Uterus (tissue), 4 donors: ENCODE data around the gene SLC25A25. TPM values are rescaled to one million over a fixed set of nuclear protein-coding genes. Genes with fewer than 3 reads are reported as not detected.

Experiments
- DNase-seq, 2 donors: peaks; one replicate each; pipeline ENCODE4 v3.0.0-alpha.2; 2019 to 2020
- H3K27ac ChIP-seq, 2 donors: fragments of 200-600 bp; sonication (generic); 1 replicate in 1 of 2; 2 replicates in 1 of 2; pipeline ENCODE4 v1.5.1; 2016 to 2018
- H3K27me3 ChIP-seq, 2 donors: fragments of 200-600 bp; sonication (generic); one replicate each; pipeline ENCODE4 v1.5.1; 2018 to 2019; ENCODE audit warnings: control low read depth in 1 of 2
- H3K36me3 ChIP-seq, 2 donors: fragments of 200-600 bp; sonication (generic); one replicate each; pipeline ENCODE4 v1.5.1; 2019; ENCODE audit warnings: control low read depth in 1 of 2
- H3K4me1 ChIP-seq, 2 donors: fragments of 200-600 bp; sonication (generic); one replicate each; pipeline ENCODE4 v1.5.1; 2018 to 2019; ENCODE audit warnings: control low read depth in 1 of 2
- H3K4me3 ChIP-seq, 2 donors: fragments of 200-600 bp; sonication (generic); 1 replicate in 1 of 2; 2 replicates in 1 of 2; pipeline ENCODE4 v1.5.1; 2018 to 2019; ENCODE audit warnings: mild to moderate bottlenecking in 1 of 2
- H3K9me3 ChIP-seq, 2 donors: fragments of 200-600 bp; sonication (generic); one replicate each; pipeline ENCODE4 v1.5.1; 2019; ENCODE audit warnings: control low read depth in 1 of 2
- CTCF ChIP-seq, 4 experiments: fragments of 200-600 bp in 2 of 4; fragments of 450-650 bp in 2 of 4; sonication (generic) in 2 of 4; IDR thresholded peaks; one replicate each; pipeline ENCODE4 v1.5.1; 2016 to 2019; ENCODE audit warnings: antibody characterized with exemption in 4 of 4, mild to moderate bottlenecking in 2 of 4, moderate library complexity in 1 of 4
- POLR2A ChIP-seq, 2 donors: fragments of 450-650 bp; IDR thresholded peaks; one replicate each; pipeline ENCODE4 v1.6.1; 2016; ENCODE audit warnings: antibody characterized with exemption in 2 of 2, mild to moderate bottlenecking in 1 of 2, moderate library complexity in 1 of 2
- intact Hi-C: fragments of 100-400 bp; cut with DNase I; formaldehyde crosslinking; loops from one replicate; pipeline ENCODE4 v1.15.1; 2023; ENCODE audit warnings: low total_unique reads
- total RNA-seq, 4 donors: library from RNA; depleted of rRNA in 3 of 4; stranded (reverse); fragments of >200 nt in 3 of 4; gene quantifications; one replicate each; pipeline versions ENCODE4 v1.1.0 to v1.2.4, GENCODE V29; 2014 to 2023
- donor health status: DM: yes; HTN: yes; CAD: no.

Gene SLC25A25
- total RNA-seq, 4 donors from 2014 or later: 14.3 to 49.7 (median 49.0) TPM

GRCh38 chr9:128077847-128078503, 9.9 kb downstream of the SLC25A25 start:
- Histone ChIP-seq H3K4me1 (peaks cover 10 to 24% of the 10 kb centered on the region in 2 donors), H3K27me3 (no peaks in the 10 kb centered on the region), H3K4me3 (no peak overlapping the region), H3K27ac (peak overlapping the region; percentile 98 to 99), H3K36me3 (no peaks in the 10 kb centered on the region), H3K9me3 (no peaks in the 10 kb centered on the region)
- intact Hi-C loops: no loop called here
- no peak for DNase-seq
- TF ChIP-seq CTCF (IDR thresholded peaks at IDR 0.05): no peak
- no peak for TF ChIP-seq POLR2A (IDR thresholded peaks at IDR 0.05)

GRCh38 chr9:128078504-128079434, 10.7 kb downstream of the SLC25A25 start:
- no peaks in the 10 kb centered on the region for H3K9me3 ChIP-seq
- intact Hi-C loops: no loop called here
- peak overlapping the region; percentile 98 to 99 for H3K27ac ChIP-seq
- H3K4me3 ChIP-seq: no peak overlapping the region
- H3K4me1 ChIP-seq: peaks cover 3 to 24% of the 10 kb centered on the region in 2 donors
- TF ChIP-seq CTCF (IDR thresholded peaks at IDR 0.05) (no peak), POLR2A (IDR thresholded peaks at IDR 0.05) (no peak)
- no peak for DNase-seq
- no peaks in the 10 kb centered on the region for H3K36me3 ChIP-seq
- no peaks in the 10 kb centered on the region for H3K27me3 ChIP-seq

- no peaks in the 10 kb centered on the region for H3K27me3 ChIP-seq
- peaks cover 0 to 24% of the 10 kb centered on the region in 2 donors for H3K4me1 ChIP-seq
- no peaks in the 10 kb centered on the region for H3K9me3 ChIP-seq
- TF ChIP-seq POLR2A (IDR thresholded peaks at IDR 0.05): no peak
- no peak for TF ChIP-seq CTCF (IDR thresholded peaks at IDR 0.05)
- H3K36me3 ChIP-seq: no peaks in the 10 kb centered on the region
- H3K4me3 ChIP-seq: no peak overlapping the region
- DNase-seq: no peak
- intact Hi-C loops: no loop called here
- peak overlapping the region; percentile 98 to 99 for H3K27ac ChIP-seq
Observed at GRCh38 chr9:128080206-128080605, 12.2 kb downstream of the SLC25A25 start.

- Histone ChIP-seq H3K36me3 (no peaks in the 10 kb centered on the region), H3K4me3 (no peak overlapping the region), H3K4me1 (peaks cover 0 to 24% of the 10 kb centered on the region in 2 donors), H3K27me3 (no peaks in the 10 kb centered on the region), H3K9me3 (no peaks in the 10 kb centered on the region), H3K27ac (peak overlapping the region; percentile 98 to 99)
- intact Hi-C loops: no loop called here
- peak; percentile 78 to 80 for DNase-seq
- TF ChIP-seq POLR2A (IDR thresholded peaks at IDR 0.05) (no peak), CTCF (IDR thresholded peaks at IDR 0.05) (no peak)
Observed at GRCh38 chr9:128081056-128081455, 13.0 kb downstream of the SLC25A25 start.

GRCh38 chr9:128082151-128082550, 14.1 kb downstream of the SLC25A25 start:
- Histone ChIP-seq H3K4me1 (peaks cover 0 to 24% of the 10 kb centered on the region in 2 donors), H3K27ac (peak overlapping the region; percentile 98 to 99), H3K36me3 (no peaks in the 10 kb centered on the region), H3K9me3 (no peaks in the 10 kb centered on the region), H3K4me3 (no peak overlapping the region), H3K27me3 (no peaks in the 10 kb centered on the region)
- DNase-seq: no peak
- TF ChIP-seq CTCF (IDR thresholded peaks at IDR 0.05): no peak
- no peak for TF ChIP-seq POLR2A (IDR thresholded peaks at IDR 0.05)
- intact Hi-C loops: no loop called here
